Vagina (tissue), 2 donors: Measurements from ENCODE around the gene GABARAPL2.

Experiments
- POLR2A ChIP-seq, 2 donors: fragments of 450-650 bp; IDR thresholded peaks; one replicate each; pipeline ENCODE4 v1.6.1; 2017; ENCODE audit warnings: antibody characterized with exemption in 2 of 2, mild to moderate bottlenecking in 2 of 2, moderate library complexity in 2 of 2
- POLR2AphosphoS5 ChIP-seq, 2 donors: sonication (generic); formaldehyde crosslinking; IDR thresholded peaks; one replicate each; pipeline ENCODE4 v1.9.0; 2017; ENCODE audit warnings: antibody characterized with exemption in 2 of 2, mild to moderate bottlenecking in 2 of 2, low read depth in 1 of 2; ENCODE audit not compliant: insufficient read depth in 1 of 2
- TF ChIP-seq, protein P1 (sequence below), 3 experiments: fragments of 450-650 bp in 2 of 3; fragments of 200-600 bp in 1 of 3; sonication (generic) in 1 of 3; IDR thresholded peaks; one replicate each; pipeline ENCODE4 v1.5.1; 2017 to 2019; ENCODE audit warnings: antibody characterized with exemption in 3 of 3, mild to moderate bottlenecking in 2 of 3, moderate library complexity in 2 of 3

DNA sequence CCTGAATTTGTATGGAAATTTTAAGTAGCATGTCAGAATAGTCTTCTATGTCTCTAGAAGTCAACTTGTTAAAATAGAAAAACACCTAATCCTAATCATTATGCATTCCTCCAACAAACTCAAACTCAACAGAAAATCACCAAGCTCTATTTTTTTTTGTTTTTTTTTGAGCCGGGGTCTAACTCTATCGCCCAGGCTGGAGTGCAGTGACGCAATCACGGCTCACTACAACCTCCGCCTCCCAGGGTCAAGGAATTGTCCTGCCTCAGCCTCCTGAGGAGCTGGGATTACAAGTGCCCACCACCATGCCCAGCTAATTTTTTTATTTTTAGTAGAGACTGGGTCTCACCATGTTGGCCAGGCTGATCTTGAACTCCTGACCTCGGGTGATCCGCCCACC is 19.9 kb upstream of the GABARAPL2 start:
- TF ChIP-seq, protein P1, sequence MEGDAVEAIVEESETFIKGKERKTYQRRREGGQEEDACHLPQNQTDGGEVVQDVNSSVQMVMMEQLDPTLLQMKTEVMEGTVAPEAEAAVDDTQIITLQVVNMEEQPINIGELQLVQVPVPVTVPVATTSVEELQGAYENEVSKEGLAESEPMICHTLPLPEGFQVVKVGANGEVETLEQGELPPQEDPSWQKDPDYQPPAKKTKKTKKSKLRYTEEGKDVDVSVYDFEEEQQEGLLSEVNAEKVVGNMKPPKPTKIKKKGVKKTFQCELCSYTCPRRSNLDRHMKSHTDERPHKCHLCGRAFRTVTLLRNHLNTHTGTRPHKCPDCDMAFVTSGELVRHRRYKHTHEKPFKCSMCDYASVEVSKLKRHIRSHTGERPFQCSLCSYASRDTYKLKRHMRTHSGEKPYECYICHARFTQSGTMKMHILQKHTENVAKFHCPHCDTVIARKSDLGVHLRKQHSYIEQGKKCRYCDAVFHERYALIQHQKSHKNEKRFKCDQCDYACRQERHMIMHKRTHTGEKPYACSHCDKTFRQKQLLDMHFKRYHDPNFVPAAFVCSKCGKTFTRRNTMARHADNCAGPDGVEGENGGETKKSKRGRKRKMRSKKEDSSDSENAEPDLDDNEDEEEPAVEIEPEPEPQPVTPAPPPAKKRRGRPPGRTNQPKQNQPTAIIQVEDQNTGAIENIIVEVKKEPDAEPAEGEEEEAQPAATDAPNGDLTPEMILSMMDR (IDR thresholded peaks at IDR 0.05): no peak
- TF ChIP-seq POLR2A (IDR thresholded peaks at IDR 0.05) (no peak), POLR2AphosphoS5 (IDR thresholded peaks at IDR 0.05; ENCODE audit: insufficient read depth in 1 of 2, low read depth in 1 of 2) (no peak)
